SU-DHL-6 (cell line): ENCODE data around the gene DBF4.
A peak's percentile ranks its signal among the peaks of the same experiment; 100 is the strongest.
"Not testable (repeated sequence)": the region's sequence is repeated elsewhere in the genome, so short reads cannot be mapped to it uniquely, and the experiment has no call there.

Source experiments
- H2AFZ ChIP-seq: fragments of 200-600 bp; sonication (generic); 2 replicates; pipeline ENCODE4 v1.6.1; 2014; ENCODE audit warnings: low read depth, mild to moderate bottlenecking, moderate library complexity, mixed read lengths, antibody characterized with exemption, low read length; ENCODE audit not compliant: severe bottlenecking
- H3F3A ChIP-seq: fragments of 200-600 bp; shearing (Covaris generic); 2 replicates; pipeline ENCODE4 v1.6.0; 2016; ENCODE audit warnings: antibody characterized with exemption, mild to moderate bottlenecking; ENCODE audit not compliant: insufficient read depth
- H3K27ac ChIP-seq: fragments of 200-600 bp; sonication (generic); 2 replicates; pipeline ENCODE4 v1.5.1; 2016; ENCODE audit warnings: low read depth, mild to moderate bottlenecking, low read length, moderate library complexity, mixed read lengths
- H3K27me3 ChIP-seq: fragments of 200-600 bp; sonication (generic), shearing (Covaris generic); 2 replicates; pipeline ENCODE4 v1.6.0; 2014; ENCODE audit warnings: mild to moderate bottlenecking, low read length
- H3K36me3 ChIP-seq: fragments of 200-600 bp; sonication (generic); 2 replicates; pipeline ENCODE4 v1.6.1; 2014; ENCODE audit warnings: mild to moderate bottlenecking, low read length, mixed read lengths
- H3K4me2 ChIP-seq: fragments of 300-600, 200-600 bp; shearing (Covaris generic), sonication (generic); 2 replicates; pipeline ENCODE4 v1.6.0; 2014; ENCODE audit warnings: low read length, low read depth, mild to moderate bottlenecking; ENCODE audit not compliant: poor library complexity, severe bottlenecking
- H3K4me3 ChIP-seq: fragments of 200-600 bp; sonication (generic); 2 replicates; pipeline ENCODE4 v1.5.1; 2014; ENCODE audit warnings: antibody characterized with exemption, low read length, mild to moderate bottlenecking, mixed read lengths; ENCODE audit not compliant: insufficient read depth, poor library complexity, severe bottlenecking
- H3K79me2 ChIP-seq: fragments of 200-600 bp; sonication (generic); 2 replicates; pipeline ENCODE4 v1.6.1; 2014; ENCODE audit warnings: mild to moderate bottlenecking, low read length, moderate library complexity; ENCODE audit not compliant: insufficient read depth
- H3K9ac ChIP-seq: fragments of 200-600 bp; sonication (generic); 2 replicates; pipeline ENCODE4 v1.7.0; 2014; ENCODE audit warnings: mild to moderate bottlenecking, low read length
- H3K9me2 ChIP-seq: fragments of 200-600 bp; sonication (generic); replicated peaks from 2 replicates; pipeline ENCODE4 v1.6.1; 2014; ENCODE audit warnings: low read length; ENCODE audit not compliant: insufficient read depth
- H3K9me3 ChIP-seq: fragments of 200-600 bp; sonication (generic); 2 replicates; pipeline ENCODE4 v1.6.1; 2014; ENCODE audit warnings: low read length, mixed read lengths; ENCODE audit not compliant: insufficient read depth
- H4K20me1 ChIP-seq: fragments of 200-600 bp; sonication (generic); 2 replicates; pipeline ENCODE4 v1.6.1; 2014; ENCODE audit warnings: low read depth, mild to moderate bottlenecking, antibody characterized with exemption, low read length, moderate library complexity, mixed read lengths
- EZH2phosphoT487 ChIP-seq: fragments of 200-600 bp; sonication (generic), shearing (Covaris generic); conservative IDR thresholded peaks from 2 replicates; pipeline ENCODE4 v1.6.1; 2018; ENCODE audit warnings: mild to moderate bottlenecking, antibody characterized with exemption, low read length, moderate library complexity, mixed read lengths
- TF ChIP-seq, protein P1 (sequence below): fragments of 200-600 bp; sonication (generic); IDR thresholded peaks from one replicate; pipeline ENCODE4 v1.5.1; 2017; ENCODE audit warnings: antibody characterized with exemption, mild to moderate bottlenecking, low read length, moderate library complexity; ENCODE audit not compliant: insufficient read depth, poor library complexity, severe bottlenecking

DBF4 gene

GRCh38 chr7:87886875-87887274, 10.6 kb downstream of the DBF4 start:
- H3K9ac ChIP-seq, result no peak overlapping the region
- peaks cover 98% of the 10 kb centered on the region for H3K79me2 ChIP-seq
- peaks cover 66% of the 10 kb centered on the region for H3F3A ChIP-seq
- H3K27me3 ChIP-seq, result no peaks in the 10 kb centered on the region
- TF ChIP-seq EZH2phosphoT487, result no peak
- TF ChIP-seq, protein P1, sequence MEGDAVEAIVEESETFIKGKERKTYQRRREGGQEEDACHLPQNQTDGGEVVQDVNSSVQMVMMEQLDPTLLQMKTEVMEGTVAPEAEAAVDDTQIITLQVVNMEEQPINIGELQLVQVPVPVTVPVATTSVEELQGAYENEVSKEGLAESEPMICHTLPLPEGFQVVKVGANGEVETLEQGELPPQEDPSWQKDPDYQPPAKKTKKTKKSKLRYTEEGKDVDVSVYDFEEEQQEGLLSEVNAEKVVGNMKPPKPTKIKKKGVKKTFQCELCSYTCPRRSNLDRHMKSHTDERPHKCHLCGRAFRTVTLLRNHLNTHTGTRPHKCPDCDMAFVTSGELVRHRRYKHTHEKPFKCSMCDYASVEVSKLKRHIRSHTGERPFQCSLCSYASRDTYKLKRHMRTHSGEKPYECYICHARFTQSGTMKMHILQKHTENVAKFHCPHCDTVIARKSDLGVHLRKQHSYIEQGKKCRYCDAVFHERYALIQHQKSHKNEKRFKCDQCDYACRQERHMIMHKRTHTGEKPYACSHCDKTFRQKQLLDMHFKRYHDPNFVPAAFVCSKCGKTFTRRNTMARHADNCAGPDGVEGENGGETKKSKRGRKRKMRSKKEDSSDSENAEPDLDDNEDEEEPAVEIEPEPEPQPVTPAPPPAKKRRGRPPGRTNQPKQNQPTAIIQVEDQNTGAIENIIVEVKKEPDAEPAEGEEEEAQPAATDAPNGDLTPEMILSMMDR, result peak; percentile 50
- peaks cover 48% of the 10 kb centered on the region for H4K20me1 ChIP-seq
- no peak overlapping the region for H3K4me2 ChIP-seq
- H3K27ac ChIP-seq, result no peak overlapping the region
- no peaks in the 10 kb centered on the region for H3K9me2 ChIP-seq
- no peak overlapping the region for H3K4me3 ChIP-seq
- H3K9me3 ChIP-seq, result no peaks in the 10 kb centered on the region
- peaks cover 94% of the 10 kb centered on the region for H3K36me3 ChIP-seq
- no peak overlapping the region for H2AFZ ChIP-seq

GRCh38 chr7:87895363-87895762, 19.1 kb downstream of the DBF4 start:
- H3K79me2 ChIP-seq, result peaks cover 61% of the 10 kb centered on the region
- no peaks in the 10 kb centered on the region for H3K27me3 ChIP-seq
- H3K9me3 ChIP-seq, result no peaks in the 10 kb centered on the region
- H4K20me1 ChIP-seq, result peaks cover 25% of the 10 kb centered on the region
- no peaks in the 10 kb centered on the region for H3K9me2 ChIP-seq
- H3K4me3 ChIP-seq, result no peak overlapping the region
- H3K9ac ChIP-seq, result no peak overlapping the region
- H3K36me3 ChIP-seq, result peaks cover 86% of the 10 kb centered on the region
- no peak overlapping the region for H3K27ac ChIP-seq
- TF ChIP-seq EZH2phosphoT487, result no peak
- peaks cover 19% of the 10 kb centered on the region for H3F3A ChIP-seq
- H3K4me2 ChIP-seq, result no peak overlapping the region
- no peak overlapping the region for H2AFZ ChIP-seq

DNA sequence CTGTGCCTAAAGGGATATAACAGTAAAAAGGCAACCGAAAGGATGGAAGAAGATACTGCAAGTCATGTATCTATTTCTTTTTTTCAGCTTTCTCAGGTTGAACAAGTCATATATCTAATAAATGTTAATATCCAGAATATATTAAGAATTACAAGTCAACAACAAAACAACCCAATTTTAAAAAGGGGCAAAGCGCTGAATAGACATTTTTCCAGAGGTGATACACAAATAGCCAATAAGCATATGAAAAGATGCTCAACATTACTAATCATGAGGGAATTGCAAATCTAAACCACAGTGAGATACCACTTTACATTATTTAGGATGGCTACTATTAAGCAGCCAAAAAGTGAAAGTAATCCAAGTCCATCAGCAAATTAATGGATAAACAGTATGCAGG, 23.0 kb downstream of the DBF4 start:
- Histone ChIP-seq H2AFZ (no peak overlapping the region), H3K9me3 (no peaks in the 10 kb centered on the region), H3K27me3 (no peaks in the 10 kb centered on the region), H3K79me2 (peaks cover 36% of the 10 kb centered on the region), H3K9me2 (no peaks in the 10 kb centered on the region), H3K4me3 (no peak overlapping the region), H3K36me3 (peaks cover 83% of the 10 kb centered on the region), H3K4me2 (no peak overlapping the region), H4K20me1 (peaks cover 5% of the 10 kb centered on the region; the same call in 1 of the 2 replicates), H3F3A (peaks cover 12% of the 10 kb centered on the region), H3K9ac (no peak overlapping the region), H3K27ac (no peak overlapping the region)
- TF ChIP-seq, protein P1, result no peak
- TF ChIP-seq EZH2phosphoT487, result no peak

DNA sequence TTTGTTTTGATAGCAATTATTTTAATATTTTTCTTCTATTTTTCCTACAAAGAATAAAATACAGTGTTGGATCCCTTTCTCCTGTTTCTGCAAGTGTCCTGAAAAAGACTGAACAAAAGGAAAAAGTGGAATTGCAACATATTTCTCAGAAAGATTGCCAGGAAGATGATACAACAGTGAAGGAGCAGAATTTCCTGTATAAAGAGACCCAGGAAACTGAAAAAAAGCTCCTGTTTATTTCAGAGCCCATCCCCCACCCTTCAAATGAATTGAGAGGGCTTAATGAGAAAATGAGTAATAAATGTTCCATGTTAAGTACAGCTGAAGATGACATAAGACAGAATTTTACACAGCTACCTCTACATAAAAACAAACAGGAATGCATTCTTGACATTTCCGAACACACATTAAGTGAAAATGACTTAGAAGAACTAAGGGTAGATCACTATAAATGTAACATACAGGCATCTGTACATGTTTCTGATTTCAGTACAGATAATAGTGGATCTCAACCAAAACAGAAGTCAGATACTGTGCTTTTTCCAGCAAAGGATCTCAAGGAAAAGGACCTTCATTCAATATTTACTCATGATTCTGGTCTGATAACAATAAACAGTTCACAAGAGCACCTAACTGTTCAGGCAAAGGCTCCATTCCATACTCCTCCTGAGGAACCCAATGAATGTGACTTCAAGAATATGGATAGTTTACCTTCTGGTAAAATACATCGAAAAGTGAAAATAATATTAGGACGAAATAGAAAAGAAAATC, 31.0 kb downstream of the DBF4 start:
- peaks cover 45% of the 10 kb centered on the region for H3F3A ChIP-seq
- H3K36me3 ChIP-seq, result peaks cover 47% of the 10 kb centered on the region
- H3K9ac ChIP-seq, H3K79me2 ChIP-seq, H3K9me3 ChIP-seq, H3K4me3 ChIP-seq, H3K27me3 ChIP-seq, H2AFZ ChIP-seq, H3K4me2 ChIP-seq, H3K9me2 ChIP-seq, H3K27ac ChIP-seq, H4K20me1 ChIP-seq: not testable (repeated sequence)

DNA sequence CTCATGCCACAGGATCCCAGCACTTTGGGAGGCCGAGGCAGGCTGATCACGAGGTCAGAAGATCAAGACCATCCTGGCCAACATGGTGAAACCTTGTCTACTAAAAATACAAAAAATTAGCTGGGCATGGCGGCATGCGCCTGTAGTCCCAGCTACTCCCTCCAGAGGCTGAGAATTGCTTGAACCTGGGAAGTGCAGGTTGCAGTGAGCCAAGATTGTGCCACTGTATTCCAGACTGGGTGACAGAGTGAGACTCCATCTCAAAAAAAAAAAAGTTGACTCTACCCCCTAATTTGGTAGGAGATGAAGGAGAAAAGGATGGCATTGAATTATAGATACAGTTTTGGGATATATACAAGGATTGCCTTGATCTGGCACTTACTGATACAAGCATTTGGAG, 32.5 kb downstream of the DBF4 start:
- H3K36me3 ChIP-seq, result peaks cover 40% of the 10 kb centered on the region
- not testable (repeated sequence) for H3K4me2 ChIP-seq, H4K20me1 ChIP-seq

More for the DNA sequence above, 32.5 kb downstream of the DBF4 start:
- not testable (repeated sequence) for H3K9me3 ChIP-seq, H3K9ac ChIP-seq, H3K27ac ChIP-seq, H2AFZ ChIP-seq, H3K27me3 ChIP-seq, H3K9me2 ChIP-seq, H3K4me3 ChIP-seq, H3K79me2 ChIP-seq
- peaks cover 45% of the 10 kb centered on the region for H3F3A ChIP-seq
